Measurements from ENCODE around the gene C7orf57.
"Not testable (repeated sequence)": the region's sequence is repeated elsewhere in the genome, so short reads cannot be mapped to it uniquely, and the experiment has no call there.

The C7orf57 gene

GRCh38 chr7:48035301-48035966, at the start of gene C7orf57:
Gene C7orf57, plus strand, starts transcription at chr7:48035543. Its CDS starts 766 bp downstream, at chr7:48036309.
- DNase-seq = peak; percentile 56 to 74

DNA sequence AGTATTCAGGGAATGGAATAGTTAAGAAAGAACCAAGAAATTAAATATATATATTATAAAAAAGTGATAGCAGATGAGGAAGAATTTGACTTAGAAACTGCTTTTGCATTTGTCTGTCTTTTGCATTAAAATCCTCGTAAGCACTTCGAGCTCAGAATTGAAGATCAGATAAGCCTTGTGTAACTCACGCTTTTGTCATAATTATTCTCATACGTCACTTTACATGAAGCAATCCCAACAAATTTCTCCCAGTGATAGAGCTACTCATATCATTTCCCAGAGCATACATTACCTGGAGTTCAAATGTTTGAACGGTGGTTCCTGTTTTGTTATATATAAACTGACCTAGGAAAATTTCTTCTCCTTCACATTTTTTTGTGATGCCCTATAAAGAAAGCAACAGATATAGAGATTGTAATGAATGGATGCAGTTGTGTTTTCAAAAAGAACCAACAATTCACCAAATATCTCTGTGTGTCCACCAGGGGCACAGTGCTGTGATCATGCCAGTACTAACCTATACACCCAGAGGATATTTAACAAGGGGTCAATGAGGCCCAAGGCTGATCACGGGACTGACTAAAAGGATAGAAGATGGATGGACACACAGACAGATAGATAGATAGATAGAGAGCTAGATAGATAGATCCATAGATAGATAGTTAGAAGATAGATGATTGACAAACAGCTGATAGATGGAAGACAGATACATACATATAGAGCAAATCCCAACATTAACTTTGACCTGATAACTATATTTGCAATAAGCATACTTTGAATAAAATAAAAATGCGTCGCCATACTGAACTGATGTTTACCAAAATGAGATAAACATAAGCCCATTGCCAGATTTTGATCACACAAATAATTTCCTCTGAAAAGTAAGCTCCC, 46.6 kb upstream of the C7orf57 start:
- no peak for DNase-seq

- not testable (repeated sequence) for DNase-seq
These were observed 45.5 kb upstream of the C7orf57 start for GRCh38 chr7:47989607-47990400.

- DNase-seq = no peak
These were observed 44.8 kb upstream of the C7orf57 start for GRCh38 chr7:47990592-47990991.

- no peak for DNase-seq
These were observed 44.1 kb upstream of the C7orf57 start for GRCh38 chr7:47991270-47991669.

GRCh38 chr7:47991741-47992311, 43.5 kb upstream of the C7orf57 start:
- peak; percentile 62 to 89 for DNase-seq

DNA sequence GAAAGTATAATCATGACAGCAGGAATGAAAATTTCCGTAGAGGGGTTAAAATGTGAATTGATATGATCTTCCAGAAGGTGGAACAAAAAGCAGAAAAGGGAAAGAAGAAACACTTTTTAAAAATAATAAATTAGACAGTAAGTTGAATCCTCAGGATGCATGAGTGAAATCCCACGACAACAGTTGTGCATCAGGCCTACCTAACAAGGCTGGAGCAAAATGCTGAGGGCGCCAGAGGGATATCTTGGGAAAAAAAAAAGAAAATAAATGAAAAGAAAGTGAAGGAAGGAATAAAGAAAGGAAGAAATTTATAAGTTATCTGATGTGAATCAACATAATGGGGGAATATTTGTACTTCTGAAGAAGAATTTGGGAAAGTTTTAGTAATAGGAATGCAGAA, 42.9 kb upstream of the C7orf57 start:
- DNase-seq = no peak

DNA sequence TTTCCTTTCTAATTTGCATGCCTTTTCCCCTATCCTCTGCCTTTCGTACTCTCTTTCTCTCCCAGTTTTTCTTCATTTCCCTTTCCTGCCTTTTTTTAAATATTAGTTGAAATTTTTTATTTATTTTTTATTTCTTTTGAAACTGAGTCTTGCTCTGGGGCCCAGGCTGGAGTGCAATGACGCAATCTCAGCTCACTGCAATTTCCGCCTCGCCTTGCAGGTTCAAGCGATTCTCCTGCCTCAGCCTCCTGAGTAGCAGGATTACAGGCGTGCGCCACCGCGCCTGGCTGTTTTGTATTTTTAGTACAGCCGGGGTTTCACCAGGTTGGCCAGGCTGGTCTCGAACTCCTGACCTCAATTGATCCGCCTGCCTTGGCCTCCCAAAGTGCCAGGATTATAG, 35.9 kb upstream of the C7orf57 start:
- no peak for DNase-seq

DNA sequence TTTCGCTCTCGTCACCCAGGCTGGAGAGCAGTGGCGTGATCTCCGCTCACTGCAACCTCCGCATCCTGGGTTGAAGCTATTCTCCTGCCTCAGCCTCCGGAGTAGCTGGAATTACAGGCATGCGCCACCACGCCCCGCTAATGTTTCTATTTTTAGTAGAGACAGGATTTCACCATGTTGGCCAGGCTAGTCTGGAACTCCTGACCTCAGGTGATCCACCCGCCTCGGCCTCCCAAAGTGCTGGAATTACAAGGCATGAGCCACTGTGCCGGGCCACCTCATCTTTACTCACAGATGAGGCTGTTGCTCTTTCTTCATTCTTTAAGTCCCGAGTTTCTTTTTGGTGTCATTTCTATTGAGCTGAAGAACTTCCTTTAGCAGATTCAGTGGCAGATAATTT, 35.2 kb upstream of the C7orf57 start:
- DNase-seq = not testable (repeated sequence)

GRCh38 chr7:48004032-48004431, 31.3 kb upstream of the C7orf57 start:
- no peak for DNase-seq

- peak in 1 of 2 donors; percentile 44 for DNase-seq
These were observed 30.7 kb upstream of the C7orf57 start for GRCh38 chr7:48004638-48005037.

GRCh38 chr7:48006866-48007265, 28.5 kb upstream of the C7orf57 start:
- DNase-seq = no peak

GRCh38 chr7:48009257-48009656, 26.1 kb upstream of the C7orf57 start:
- DNase-seq = no peak

GRCh38 chr7:48009954-48010353, 25.4 kb upstream of the C7orf57 start:
- no peak for DNase-seq

- DNase-seq = no peak
These were observed 24.0 kb upstream of the C7orf57 start for GRCh38 chr7:48011323-48011722.

DNA sequence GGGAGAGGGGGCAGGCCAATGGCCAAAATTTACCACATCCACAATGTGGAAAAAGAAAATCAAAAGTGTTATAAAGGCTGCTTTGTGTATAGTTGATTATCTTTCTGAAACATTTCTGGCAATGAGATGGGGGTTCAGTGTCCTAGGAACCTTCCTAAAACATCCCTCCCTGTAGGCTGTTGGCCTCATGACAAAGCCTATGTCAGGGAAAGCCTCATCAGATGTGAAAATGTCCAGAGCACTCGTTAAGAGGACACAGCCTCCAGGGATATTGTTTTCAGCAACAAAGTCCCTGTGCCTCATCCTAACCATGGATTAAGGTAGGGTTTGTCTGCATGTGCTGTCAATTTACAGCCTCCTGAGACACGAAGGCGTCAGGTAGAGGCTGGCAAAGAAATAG, 23.4 kb upstream of the C7orf57 start:
- no peak for DNase-seq

- no peak for DNase-seq
These were observed 18.7 kb upstream of the C7orf57 start for GRCh38 chr7:48016641-48017040.

- DNase-seq = no peak
These were observed 17.7 kb upstream of the C7orf57 start for GRCh38 chr7:48017674-48018073.

GRCh38 chr7:48025624-48026023, 9.7 kb upstream of the C7orf57 start:
- no peak for DNase-seq

DNA sequence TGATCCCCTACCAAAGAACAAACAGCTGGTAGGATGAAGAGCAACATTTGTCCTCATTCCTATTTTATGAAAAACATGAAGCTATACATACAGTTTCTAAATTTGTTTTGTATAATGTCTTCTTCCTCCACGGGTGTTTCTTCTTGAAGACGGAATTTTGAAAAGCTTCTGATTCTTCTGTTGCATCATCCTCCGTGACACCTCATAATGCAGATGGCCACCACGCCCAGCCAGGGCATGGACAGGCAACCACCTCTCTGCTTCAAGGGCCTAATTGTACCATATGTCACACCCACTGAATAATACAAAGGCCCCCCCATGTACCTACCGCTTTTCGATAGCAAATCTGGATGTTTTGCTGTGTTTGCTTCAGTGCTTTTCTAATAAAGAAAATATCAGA, 6.4 kb upstream of the C7orf57 start, which contains the start of gene SUN3:
Gene SUN3, minus strand, starts transcription at position 170 of the 400 bp plus-strand sequence. Its CDS starts 169 bp downstream, at position 1.
- DNase-seq = no peak

DNA sequence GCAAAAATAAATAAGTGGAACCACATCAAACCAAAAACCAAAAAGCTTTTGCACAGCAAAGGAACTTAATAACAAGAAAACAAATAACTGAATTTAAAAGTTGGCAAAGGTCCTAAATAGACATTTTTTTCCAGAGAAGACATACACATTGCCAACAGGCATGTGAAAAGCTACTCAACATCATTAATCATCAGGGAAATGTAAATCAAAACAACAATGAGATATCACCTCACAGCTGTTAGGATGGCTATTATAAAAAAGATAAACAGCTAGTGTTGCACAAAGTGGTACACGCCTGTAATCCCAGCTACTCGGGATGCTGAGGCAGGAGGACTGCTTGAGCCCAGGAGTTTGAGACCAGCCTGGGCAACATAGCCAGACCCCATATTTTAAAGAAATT, 4.2 kb upstream of the C7orf57 start:
- DNase-seq = no peak

DNA sequence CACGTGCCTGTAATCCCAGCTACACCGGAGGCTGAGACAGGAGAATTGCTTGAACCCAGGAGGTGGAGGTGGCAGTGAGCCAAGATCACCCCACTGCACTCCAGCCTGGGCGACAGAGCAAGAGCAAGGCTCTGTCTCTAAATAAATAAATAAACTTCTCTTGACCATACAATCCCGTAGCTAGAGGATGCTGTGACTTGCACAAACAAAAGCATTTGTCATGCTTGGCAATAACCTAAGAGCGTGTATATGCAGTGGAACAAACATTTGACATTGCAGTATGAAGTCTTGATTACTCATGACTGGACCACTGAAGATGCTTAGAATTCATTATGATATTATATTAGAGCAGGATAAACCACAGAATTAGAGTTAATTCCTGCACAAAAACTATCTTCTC, 1.4 kb upstream of the C7orf57 start:
- DNase-seq = no peak

GRCh38 chr7:48035967-48036478, 680 bp downstream of the C7orf57 start:
- no peak for DNase-seq
